ENCODE results near the gene PFKP.

Gene PFKP

DNA sequence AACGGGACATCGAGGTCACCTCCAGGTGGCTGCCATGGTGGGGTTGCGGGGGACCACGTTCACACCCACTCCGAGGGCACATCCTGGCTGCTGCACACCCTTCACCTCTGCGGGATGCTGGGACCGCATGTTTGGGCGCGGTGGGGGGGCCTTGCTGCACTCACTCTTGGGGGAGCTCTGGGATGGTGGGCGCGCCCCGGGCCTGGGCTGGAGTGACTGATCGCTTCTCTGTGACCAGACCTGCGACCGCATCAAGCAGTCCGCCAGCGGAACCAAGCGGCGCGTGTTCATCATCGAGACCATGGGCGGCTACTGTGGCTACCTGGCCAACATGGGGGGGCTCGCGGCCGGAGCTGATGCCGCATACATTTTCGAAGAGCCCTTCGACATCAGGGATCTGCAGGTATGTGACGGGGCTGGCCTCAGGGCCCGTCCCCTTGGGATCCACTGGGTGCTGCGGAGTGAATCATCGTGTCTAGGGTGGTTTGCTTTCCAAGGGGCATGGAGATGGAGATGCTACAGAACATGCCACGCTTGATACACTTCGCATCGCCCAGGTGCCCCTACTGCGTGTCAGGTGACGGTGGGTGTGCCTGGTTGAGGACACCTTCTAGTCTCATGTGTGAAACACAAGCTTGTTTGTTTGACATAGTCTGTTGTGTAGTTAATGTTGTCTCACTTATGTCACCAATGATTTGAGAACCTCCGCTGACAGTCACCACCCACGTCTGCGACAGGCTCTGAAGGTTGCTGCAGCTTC, 62.4 kb downstream of the PFKP start:
- no peak for DNase-seq
- peaks cover 54% of the 10 kb centered on the region for H3K36me3 ChIP-seq (ENCODE audit: control insufficient read depth, insufficient read depth, low read length)
- no peak overlapping the region for H3K27ac ChIP-seq (ENCODE audit: insufficient read depth, low read length, poor library complexity, severe bottlenecking)
- H3K4me1 ChIP-seq (ENCODE audit: control insufficient read depth, insufficient read depth, low read length, poor library complexity, severe bottlenecking): no peaks in the 10 kb centered on the region
- no peaks in the 10 kb centered on the region for H3K9me3 ChIP-seq (ENCODE audit: control insufficient read depth, low read length)
- H3K27me3 ChIP-seq (replicated peaks; ENCODE audit: control insufficient read depth, insufficient read depth, low read length, poor library complexity, severe bottlenecking): no peaks in the 10 kb centered on the region
- H3K4me3 ChIP-seq (ENCODE audit: insufficient read depth, low read depth, low read length, poor library complexity, severe bottlenecking): no peak overlapping the region

DNA sequence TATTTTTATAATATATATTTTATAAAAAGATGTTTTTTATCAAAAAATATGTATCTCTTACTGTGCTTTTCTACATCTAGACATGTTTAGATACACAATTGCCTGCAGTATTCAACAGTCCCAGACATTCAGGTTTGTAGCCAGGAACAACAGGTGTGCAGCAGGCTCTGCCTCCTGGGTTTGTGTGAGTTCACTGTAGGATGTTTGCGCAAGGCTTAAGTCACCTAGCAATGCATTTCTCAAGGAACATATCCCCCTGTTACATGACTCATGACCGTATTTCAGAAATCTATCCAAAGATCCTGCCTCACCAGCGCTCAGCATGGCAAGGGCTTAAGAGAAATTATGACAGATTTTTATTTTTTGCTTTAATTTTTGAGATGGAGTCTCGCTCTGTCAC, 63.8 kb downstream of the PFKP start:
- H3K27ac ChIP-seq (ENCODE audit: insufficient read depth, low read length, poor library complexity, severe bottlenecking): no peak overlapping the region
- H3K36me3 ChIP-seq (ENCODE audit: control insufficient read depth, insufficient read depth, low read length): peaks cover 62% of the 10 kb centered on the region
- no peaks in the 10 kb centered on the region for H3K4me1 ChIP-seq (ENCODE audit: control insufficient read depth, insufficient read depth, low read length, poor library complexity, severe bottlenecking)
- H3K9me3 ChIP-seq (ENCODE audit: control insufficient read depth, low read length): no peaks in the 10 kb centered on the region
- H3K4me3 ChIP-seq (ENCODE audit: insufficient read depth, low read depth, low read length, poor library complexity, severe bottlenecking): no peak overlapping the region
- no peak for DNase-seq
- H3K27me3 ChIP-seq (replicated peaks; ENCODE audit: control insufficient read depth, insufficient read depth, low read length, poor library complexity, severe bottlenecking): no peaks in the 10 kb centered on the region

DNA sequence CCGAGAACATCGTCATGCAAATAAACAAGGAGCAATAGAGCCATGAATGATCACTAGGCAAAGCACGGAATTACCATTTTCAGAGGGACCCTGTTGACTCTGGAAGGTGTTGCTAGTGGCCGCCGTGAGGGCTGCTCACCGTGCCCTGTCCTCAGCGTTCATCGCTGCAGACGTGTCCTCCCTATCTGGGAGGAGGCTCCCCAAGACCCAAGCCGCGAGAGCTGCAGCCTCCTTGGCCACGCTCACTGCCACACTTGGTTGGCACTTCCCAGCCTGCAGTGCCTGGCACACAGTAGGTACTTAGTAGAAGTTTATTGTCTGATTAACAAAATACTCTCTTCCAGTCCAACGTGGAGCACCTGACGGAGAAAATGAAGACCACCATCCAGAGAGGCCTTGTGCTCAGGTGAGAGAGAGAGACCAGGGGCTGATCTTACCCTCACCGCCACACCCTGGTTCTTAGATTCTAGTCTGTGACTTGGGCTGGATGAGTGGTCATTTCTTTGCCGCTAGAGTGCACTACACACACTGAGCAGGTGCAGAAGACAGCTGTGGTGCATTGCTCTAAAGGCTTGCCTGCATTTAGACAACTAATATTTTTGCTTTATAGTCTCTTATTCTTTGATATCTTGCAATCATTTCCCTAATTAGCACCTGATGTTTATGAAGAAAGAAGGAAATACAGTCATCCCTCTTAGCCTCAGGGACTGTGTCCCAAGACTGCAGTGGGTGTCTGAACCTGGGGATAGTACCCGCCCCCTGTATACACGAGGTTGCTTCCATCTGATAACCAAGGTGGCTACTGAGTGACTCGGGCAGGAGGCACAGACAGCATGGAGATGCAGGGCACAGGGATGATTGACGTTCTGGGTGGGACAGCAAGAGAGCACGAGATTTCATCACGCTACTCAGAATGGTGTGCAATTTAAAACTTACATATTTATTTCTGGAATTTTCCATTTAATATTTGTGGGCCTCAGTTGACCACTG, 65.0 kb downstream of the PFKP start:
- H3K36me3 ChIP-seq (ENCODE audit: control insufficient read depth, insufficient read depth, low read length): peaks cover 69% of the 10 kb centered on the region
- H3K27me3 ChIP-seq (replicated peaks; ENCODE audit: control insufficient read depth, insufficient read depth, low read length, poor library complexity, severe bottlenecking): no peaks in the 10 kb centered on the region
- no peak overlapping the region for H3K27ac ChIP-seq (ENCODE audit: insufficient read depth, low read length, poor library complexity, severe bottlenecking)
- H3K9me3 ChIP-seq (ENCODE audit: control insufficient read depth, low read length): no peaks in the 10 kb centered on the region
- no peak for DNase-seq
- H3K4me1 ChIP-seq (ENCODE audit: control insufficient read depth, insufficient read depth, low read length, poor library complexity, severe bottlenecking): no peaks in the 10 kb centered on the region
- no peak overlapping the region for H3K4me3 ChIP-seq (ENCODE audit: insufficient read depth, low read depth, low read length, poor library complexity, severe bottlenecking)

GRCh38 chr10:3133948-3134347, 66.6 kb downstream of the PFKP start:
- Histone ChIP-seq H3K36me3 (ENCODE audit: control insufficient read depth, insufficient read depth, low read length) (peaks cover 81% of the 10 kb centered on the region), H3K4me1 (ENCODE audit: control insufficient read depth, insufficient read depth, low read length, poor library complexity, severe bottlenecking) (no peaks in the 10 kb centered on the region), H3K27me3 (replicated peaks; ENCODE audit: control insufficient read depth, insufficient read depth, low read length, poor library complexity, severe bottlenecking) (no peaks in the 10 kb centered on the region), H3K9me3 (ENCODE audit: control insufficient read depth, low read length) (no peaks in the 10 kb centered on the region), H3K4me3 (ENCODE audit: insufficient read depth, low read depth, low read length, poor library complexity, severe bottlenecking) (no peak overlapping the region), H3K27ac (ENCODE audit: insufficient read depth, low read length, poor library complexity, severe bottlenecking) (no peak overlapping the region)
- no peak for DNase-seq

- H3K9me3 ChIP-seq (ENCODE audit: control insufficient read depth, low read length): no peaks in the 10 kb centered on the region
- no peak overlapping the region for H3K4me3 ChIP-seq (ENCODE audit: insufficient read depth, low read depth, low read length, poor library complexity, severe bottlenecking)
- H3K27me3 ChIP-seq (replicated peaks; ENCODE audit: control insufficient read depth, insufficient read depth, low read length, poor library complexity, severe bottlenecking): no peaks in the 10 kb centered on the region
- DNase-seq: no peak
- no peaks in the 10 kb centered on the region for H3K4me1 ChIP-seq (ENCODE audit: control insufficient read depth, insufficient read depth, low read length, poor library complexity, severe bottlenecking)
- H3K36me3 ChIP-seq (ENCODE audit: control insufficient read depth, insufficient read depth, low read length): peaks cover 88% of the 10 kb centered on the region
- H3K27ac ChIP-seq (ENCODE audit: insufficient read depth, low read length, poor library complexity, severe bottlenecking): no peak overlapping the region
Measured at GRCh38 chr10:3135006-3135405, 67.7 kb downstream of the PFKP start.

GRCh38 chr10:3136336-3136735, 69.0 kb downstream of the PFKP start:
- H3K27ac ChIP-seq (ENCODE audit: insufficient read depth, low read length, poor library complexity, severe bottlenecking): no peak overlapping the region
- no peaks in the 10 kb centered on the region for H3K27me3 ChIP-seq (replicated peaks; ENCODE audit: control insufficient read depth, insufficient read depth, low read length, poor library complexity, severe bottlenecking)
- no peak overlapping the region for H3K4me3 ChIP-seq (ENCODE audit: insufficient read depth, low read depth, low read length, poor library complexity, severe bottlenecking)
- no peaks in the 10 kb centered on the region for H3K9me3 ChIP-seq (ENCODE audit: control insufficient read depth, low read length)
- DNase-seq: no peak
- peaks cover 97% of the 10 kb centered on the region for H3K36me3 ChIP-seq (ENCODE audit: control insufficient read depth, insufficient read depth, low read length)
- H3K4me1 ChIP-seq (ENCODE audit: control insufficient read depth, insufficient read depth, low read length, poor library complexity, severe bottlenecking): no peaks in the 10 kb centered on the region

- no peaks in the 10 kb centered on the region for H3K9me3 ChIP-seq (ENCODE audit: control insufficient read depth, low read length)
- no peaks in the 10 kb centered on the region for H3K4me1 ChIP-seq (ENCODE audit: control insufficient read depth, insufficient read depth, low read length, poor library complexity, severe bottlenecking)
- no peak for DNase-seq
- H3K27me3 ChIP-seq (replicated peaks; ENCODE audit: control insufficient read depth, insufficient read depth, low read length, poor library complexity, severe bottlenecking): no peaks in the 10 kb centered on the region
- no peak overlapping the region for H3K4me3 ChIP-seq (ENCODE audit: insufficient read depth, low read depth, low read length, poor library complexity, severe bottlenecking)
- peaks cover 97% of the 10 kb centered on the region for H3K36me3 ChIP-seq (ENCODE audit: control insufficient read depth, insufficient read depth, low read length)
- no peak overlapping the region for H3K27ac ChIP-seq (ENCODE audit: insufficient read depth, low read length, poor library complexity, severe bottlenecking)
Measured at GRCh38 chr10:3136763-3137611, 69.6 kb downstream of the PFKP start.

GRCh38 chr10:3137958-3138726, 70.8 kb downstream of the PFKP start:
- no peaks in the 10 kb centered on the region for H3K27me3 ChIP-seq (replicated peaks; ENCODE audit: control insufficient read depth, insufficient read depth, low read length, poor library complexity, severe bottlenecking)
- peaks cover 97% of the 10 kb centered on the region for H3K36me3 ChIP-seq (ENCODE audit: control insufficient read depth, insufficient read depth, low read length)
- H3K4me1 ChIP-seq (ENCODE audit: control insufficient read depth, insufficient read depth, low read length, poor library complexity, severe bottlenecking): no peaks in the 10 kb centered on the region
- H3K9me3 ChIP-seq (ENCODE audit: control insufficient read depth, low read length): no peaks in the 10 kb centered on the region
- no peak overlapping the region for H3K27ac ChIP-seq (ENCODE audit: insufficient read depth, low read length, poor library complexity, severe bottlenecking)
- no peak overlapping the region for H3K4me3 ChIP-seq (ENCODE audit: insufficient read depth, low read depth, low read length, poor library complexity, severe bottlenecking)
- DNase-seq: no peak

DNA sequence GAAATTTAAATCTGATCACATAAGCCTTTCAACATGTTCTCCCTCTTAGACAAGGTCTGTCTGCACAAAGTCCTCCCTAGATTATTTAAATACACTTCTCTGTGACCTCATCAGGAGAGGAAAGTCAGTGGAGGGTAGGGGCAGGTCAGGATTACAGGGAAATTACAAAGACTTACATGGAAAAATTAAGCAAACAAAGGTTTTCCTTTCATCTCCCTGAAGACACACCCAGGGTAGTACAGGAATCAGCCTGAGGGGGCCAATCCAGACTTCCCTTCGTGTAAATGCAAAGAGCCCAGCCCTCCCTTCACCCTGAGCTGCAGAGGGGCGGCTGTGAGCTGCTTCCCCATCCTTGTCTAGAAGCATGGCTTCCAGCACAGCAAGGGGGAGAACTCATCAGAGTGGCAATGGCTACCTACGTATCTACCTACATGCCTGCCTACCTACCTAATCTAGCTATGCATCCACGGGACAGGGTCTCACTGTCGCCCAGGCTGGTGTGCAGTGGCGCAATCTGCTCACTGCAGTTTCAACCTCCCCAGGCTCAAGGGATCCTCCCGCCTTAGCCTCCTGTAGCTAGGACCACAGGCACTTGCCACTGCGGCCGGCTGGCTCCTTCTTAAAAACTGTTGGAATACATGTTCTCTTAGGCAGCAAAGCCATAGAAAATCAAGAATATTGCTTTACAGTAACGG, 72.0 kb downstream of the PFKP start:
- Histone ChIP-seq H3K27me3 (replicated peaks; ENCODE audit: control insufficient read depth, insufficient read depth, low read length, poor library complexity, severe bottlenecking) (no peaks in the 10 kb centered on the region), H3K4me3 (ENCODE audit: insufficient read depth, low read depth, low read length, poor library complexity, severe bottlenecking) (no peak overlapping the region), H3K36me3 (ENCODE audit: control insufficient read depth, insufficient read depth, low read length) (peaks cover 96% of the 10 kb centered on the region), H3K27ac (ENCODE audit: insufficient read depth, low read length, poor library complexity, severe bottlenecking) (no peak overlapping the region), H3K9me3 (ENCODE audit: control insufficient read depth, low read length) (no peaks in the 10 kb centered on the region), H3K4me1 (ENCODE audit: control insufficient read depth, insufficient read depth, low read length, poor library complexity, severe bottlenecking) (no peaks in the 10 kb centered on the region)
- DNase-seq: no peak
